ENCODE results near the gene COL4A3. TPM values are rescaled to one million over a fixed set of nuclear protein-coding genes. Genes with fewer than 3 reads are reported as not detected.

Gene COL4A3
- total RNA-seq, 4 donors from 2014 or later = 0.41 to 20.9 (median 5.1) TPM; not detected in 1

DNA sequence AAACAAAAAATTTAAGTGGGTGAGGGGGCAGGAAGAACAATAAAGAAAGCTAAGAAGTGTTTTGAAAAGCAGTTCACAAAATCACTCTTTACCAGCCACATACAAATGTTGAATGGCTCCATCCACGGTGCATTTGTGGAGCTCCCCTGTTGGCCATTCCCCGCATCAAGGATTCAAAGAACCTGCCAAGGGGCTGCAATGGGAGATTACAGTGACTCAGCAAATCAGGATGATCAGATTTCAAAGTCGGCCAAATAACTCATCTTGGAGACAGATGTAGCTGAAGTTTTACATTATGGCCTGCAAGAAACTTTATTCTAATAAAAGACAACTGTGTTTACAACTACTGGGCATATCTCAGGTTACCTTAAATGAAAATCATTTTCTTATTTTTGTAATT, 26.9 kb downstream of the COL4A3 start:
- in situ Hi-C loops (cut with MboI; ENCODE audit: low pct_ligation_motif_present in 1 of 4, low pct_unique_long_range_greater_than_20kb in 1 of 4, low sequenced_read_pairs in 3 of 4) (no loop called here), intact Hi-C loops (cut with DNase I; ENCODE audit: low total_unique reads) (no loop called here)
- TF ChIP-seq, protein P1, sequence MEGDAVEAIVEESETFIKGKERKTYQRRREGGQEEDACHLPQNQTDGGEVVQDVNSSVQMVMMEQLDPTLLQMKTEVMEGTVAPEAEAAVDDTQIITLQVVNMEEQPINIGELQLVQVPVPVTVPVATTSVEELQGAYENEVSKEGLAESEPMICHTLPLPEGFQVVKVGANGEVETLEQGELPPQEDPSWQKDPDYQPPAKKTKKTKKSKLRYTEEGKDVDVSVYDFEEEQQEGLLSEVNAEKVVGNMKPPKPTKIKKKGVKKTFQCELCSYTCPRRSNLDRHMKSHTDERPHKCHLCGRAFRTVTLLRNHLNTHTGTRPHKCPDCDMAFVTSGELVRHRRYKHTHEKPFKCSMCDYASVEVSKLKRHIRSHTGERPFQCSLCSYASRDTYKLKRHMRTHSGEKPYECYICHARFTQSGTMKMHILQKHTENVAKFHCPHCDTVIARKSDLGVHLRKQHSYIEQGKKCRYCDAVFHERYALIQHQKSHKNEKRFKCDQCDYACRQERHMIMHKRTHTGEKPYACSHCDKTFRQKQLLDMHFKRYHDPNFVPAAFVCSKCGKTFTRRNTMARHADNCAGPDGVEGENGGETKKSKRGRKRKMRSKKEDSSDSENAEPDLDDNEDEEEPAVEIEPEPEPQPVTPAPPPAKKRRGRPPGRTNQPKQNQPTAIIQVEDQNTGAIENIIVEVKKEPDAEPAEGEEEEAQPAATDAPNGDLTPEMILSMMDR (IDR thresholded peaks at IDR 0.05) = no peak
- TF ChIP-seq EP300 (IDR thresholded peaks at IDR 0.05; ENCODE audit: low read depth) (no peak), POLR2AphosphoS5 (IDR thresholded peaks at IDR 0.05) (no peak), POLR2A (IDR thresholded peaks at IDR 0.05) (no peak)
- Histone ChIP-seq H3K36me3 (no peaks in the 10 kb centered on the region), H3K9me3 (no peaks in the 10 kb centered on the region), H3K4me1 (no peaks in the 10 kb centered on the region), H3K4me3 (no peak overlapping the region), H3K27me3 (no peaks in the 10 kb centered on the region), H3K27ac (no peak overlapping the region)
- DNase-seq = no peak
- 75 to 77% methylated on average over 3 of the region's 3 CpGs for WGBS, 2 donors (ENCODE audit: low coverage in 1 of 2)

DNA sequence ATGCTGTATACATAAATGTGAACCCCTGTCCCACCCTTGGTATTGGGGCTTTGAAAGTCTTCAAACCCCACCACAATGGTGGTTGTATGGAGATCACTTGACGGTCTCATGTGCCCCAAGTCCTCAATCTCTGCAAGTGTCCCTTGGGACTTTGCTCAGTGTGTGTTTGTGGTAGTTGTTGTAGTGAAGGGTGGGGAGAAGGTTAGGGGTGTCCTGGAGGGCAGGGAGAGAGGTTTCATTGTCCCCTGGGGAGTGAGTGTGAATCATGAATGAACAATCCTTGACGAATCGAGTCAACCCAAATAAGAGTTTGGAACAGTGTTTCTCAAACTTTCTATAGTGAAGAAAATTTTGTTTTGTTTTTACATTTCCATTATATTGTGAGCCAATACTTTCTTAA, 28.1 kb downstream of the COL4A3 start:
- Histone ChIP-seq H3K4me3 (no peak overlapping the region), H3K27ac (no peak overlapping the region), H3K4me1 (no peaks in the 10 kb centered on the region), H3K27me3 (no peaks in the 10 kb centered on the region), H3K9me3 (peaks cover 0 to 3% of the 10 kb centered on the region in 2 donors), H3K36me3 (no peaks in the 10 kb centered on the region)
- no peak for DNase-seq
- intact Hi-C loops (cut with DNase I; ENCODE audit: low total_unique reads) (no loop called here), in situ Hi-C loops (cut with MboI; ENCODE audit: low pct_ligation_motif_present in 1 of 4, low pct_unique_long_range_greater_than_20kb in 1 of 4, low sequenced_read_pairs in 3 of 4) (no loop called here)
- TF ChIP-seq POLR2AphosphoS5 (IDR thresholded peaks at IDR 0.05) = no peak
- 87 to 97% methylated on average over 3 of the region's 3 CpGs for WGBS, 2 donors (ENCODE audit: low coverage in 1 of 2)

DNA sequence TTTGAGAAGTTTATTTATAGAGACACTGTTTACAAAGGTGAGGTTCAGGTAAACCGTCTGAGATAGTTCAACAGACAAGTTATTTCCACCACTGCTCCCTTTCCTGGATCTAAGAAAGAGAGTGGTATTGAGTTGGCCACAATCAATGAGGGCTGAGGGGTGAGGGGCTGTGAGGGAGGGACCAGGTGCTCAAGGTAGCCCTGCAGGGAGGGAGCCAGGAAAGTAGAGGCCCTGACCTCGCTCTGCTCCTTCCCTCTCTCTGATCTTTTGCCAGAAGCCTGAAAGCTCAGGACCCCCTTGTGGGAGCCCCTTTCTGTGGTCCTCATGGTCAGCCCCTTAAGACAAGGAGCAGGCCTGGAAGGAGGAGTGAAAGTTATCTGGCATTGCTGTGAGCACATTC, 29.8 kb downstream of the COL4A3 start:
- in situ Hi-C loops (cut with MboI; ENCODE audit: low pct_ligation_motif_present in 1 of 4, low pct_unique_long_range_greater_than_20kb in 1 of 4, low sequenced_read_pairs in 3 of 4) = no loop called here
- intact Hi-C loops (cut with DNase I; ENCODE audit: low total_unique reads) = no loop called here
- Histone ChIP-seq H3K9me3 (peaks cover 0 to 3% of the 10 kb centered on the region in 2 donors), H3K27ac (no peak overlapping the region), H3K36me3 (no peaks in the 10 kb centered on the region), H3K4me3 (no peak overlapping the region), H3K4me1 (no peaks in the 10 kb centered on the region), H3K27me3 (no peaks in the 10 kb centered on the region)
- no peak for TF ChIP-seq EP300 (IDR thresholded peaks at IDR 0.05; ENCODE audit: low read depth)
- TF ChIP-seq POLR2AphosphoS5 (IDR thresholded peaks at IDR 0.05) = no peak
- no peak for TF ChIP-seq POLR2A (IDR thresholded peaks at IDR 0.05)
- TF ChIP-seq, protein P1 (IDR thresholded peaks at IDR 0.05) = no peak
- no peak for DNase-seq
- 42 to 51% methylated on average over 2 of the region's 2 CpGs for WGBS, 2 donors (ENCODE audit: low coverage in 1 of 2)

DNA sequence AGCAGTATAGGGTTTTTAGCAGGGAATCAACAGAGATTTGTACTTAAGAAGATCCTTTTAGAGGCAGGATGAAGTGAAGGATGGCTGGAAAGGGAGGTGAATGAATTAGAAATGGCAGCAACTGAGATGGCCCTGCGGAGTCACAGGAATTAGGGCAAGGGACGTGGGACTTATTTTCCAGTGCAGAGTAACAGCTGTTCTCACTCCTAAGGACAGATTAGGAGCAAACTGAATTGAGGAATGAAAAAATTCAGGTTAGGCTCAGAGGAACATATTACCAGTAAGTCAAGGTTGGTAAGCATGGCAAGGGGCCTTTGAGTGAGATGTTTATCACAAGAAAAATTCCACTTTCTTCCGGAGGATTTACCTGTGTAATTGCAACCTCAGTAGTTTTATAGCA, 34.4 kb downstream of the COL4A3 start:
- Histone ChIP-seq H3K27me3 (no peaks in the 10 kb centered on the region), H3K36me3 (no peaks in the 10 kb centered on the region), H3K9me3 (peaks cover 0 to 3% of the 10 kb centered on the region in 2 donors), H3K4me3 (no peak overlapping the region), H3K27ac (no peak overlapping the region), H3K4me1 (no peaks in the 10 kb centered on the region)
- in situ Hi-C loops (cut with MboI; ENCODE audit: low pct_ligation_motif_present in 1 of 4, low pct_unique_long_range_greater_than_20kb in 1 of 4, low sequenced_read_pairs in 3 of 4) = no loop called here
- 77 to 83% methylated on average over 3 of the region's 3 CpGs for WGBS, 2 donors (ENCODE audit: low coverage in 1 of 2)
- TF ChIP-seq EP300 (IDR thresholded peaks at IDR 0.05; ENCODE audit: low read depth) (no peak), POLR2A (IDR thresholded peaks at IDR 0.05) (no peak), POLR2AphosphoS5 (IDR thresholded peaks at IDR 0.05) (no peak)
- TF ChIP-seq, protein P1 (IDR thresholded peaks at IDR 0.05) = no peak
- intact Hi-C loops (cut with DNase I; ENCODE audit: low total_unique reads) = no loop called here
- DNase-seq = no peak

DNA sequence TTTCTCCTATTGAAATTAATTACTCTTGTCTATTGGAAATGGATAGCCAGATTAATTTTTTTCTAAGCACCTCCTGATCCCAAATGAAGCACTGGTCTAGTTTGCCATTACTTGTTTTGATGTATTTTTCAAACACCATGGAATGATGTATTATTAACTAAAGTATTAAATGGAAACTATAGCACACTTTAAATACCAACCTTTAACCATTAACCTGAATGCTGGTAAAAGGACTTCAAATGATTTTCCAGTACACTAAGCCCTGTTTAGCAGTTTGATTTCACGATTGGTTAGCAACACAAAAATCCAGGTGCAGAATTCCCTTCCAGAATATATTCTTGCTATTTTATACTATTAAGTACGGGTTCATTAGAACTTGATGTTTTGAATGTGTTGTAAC, 37.3 kb downstream of the COL4A3 start:
- no peaks in the 10 kb centered on the region for H3K4me1 ChIP-seq
- no peak overlapping the region for H3K27ac ChIP-seq
- no peak overlapping the region for H3K4me3 ChIP-seq
- WGBS, 2 donors (ENCODE audit: low coverage in 1 of 2) = 88 to 94% methylated on average over 2 of the region's 2 CpGs
- intact Hi-C loops (cut with DNase I; ENCODE audit: low total_unique reads) (no loop called here), in situ Hi-C loops (cut with MboI; ENCODE audit: low pct_ligation_motif_present in 1 of 4, low pct_unique_long_range_greater_than_20kb in 1 of 4, low sequenced_read_pairs in 3 of 4) (no loop called here)
- DNase-seq = no peak
- no peaks in the 10 kb centered on the region for H3K27me3 ChIP-seq
- H3K9me3 ChIP-seq = peaks cover 0 to 2% of the 10 kb centered on the region in 2 donors
- no peak for TF ChIP-seq POLR2A (IDR thresholded peaks at IDR 0.05)
- TF ChIP-seq, protein P1 (IDR thresholded peaks at IDR 0.05) = no peak
- TF ChIP-seq POLR2AphosphoS5 (IDR thresholded peaks at IDR 0.05) = no peak
- no peak for TF ChIP-seq EP300 (IDR thresholded peaks at IDR 0.05; ENCODE audit: low read depth)
- no peaks in the 10 kb centered on the region for H3K36me3 ChIP-seq
